Fibroblast of pulmonary artery (primary cell): ENCODE data around the gene ZBP1.

Experiments
- DNase-seq: peaks from one replicate; pipeline ENCODE4 v3.0.0-alpha.2; 2010; ENCODE audit warnings: low read depth
- H3K4me3 ChIP-seq: replicated peaks from 2 replicates; pipeline ENCODE4 v1.5.1; 2011; ENCODE audit warnings: low read depth, mild to moderate bottlenecking, control low read depth, low read length, moderate library complexity
- TF ChIP-seq, protein P1 (sequence below): IDR thresholded peaks from 2 replicates; pipeline ENCODE4 v1.5.1; 2011; ENCODE audit warnings: mild to moderate bottlenecking, control low read depth, low read length, inconsistent platforms; ENCODE audit errors: missing control alignments

The ZBP1 gene

DNA sequence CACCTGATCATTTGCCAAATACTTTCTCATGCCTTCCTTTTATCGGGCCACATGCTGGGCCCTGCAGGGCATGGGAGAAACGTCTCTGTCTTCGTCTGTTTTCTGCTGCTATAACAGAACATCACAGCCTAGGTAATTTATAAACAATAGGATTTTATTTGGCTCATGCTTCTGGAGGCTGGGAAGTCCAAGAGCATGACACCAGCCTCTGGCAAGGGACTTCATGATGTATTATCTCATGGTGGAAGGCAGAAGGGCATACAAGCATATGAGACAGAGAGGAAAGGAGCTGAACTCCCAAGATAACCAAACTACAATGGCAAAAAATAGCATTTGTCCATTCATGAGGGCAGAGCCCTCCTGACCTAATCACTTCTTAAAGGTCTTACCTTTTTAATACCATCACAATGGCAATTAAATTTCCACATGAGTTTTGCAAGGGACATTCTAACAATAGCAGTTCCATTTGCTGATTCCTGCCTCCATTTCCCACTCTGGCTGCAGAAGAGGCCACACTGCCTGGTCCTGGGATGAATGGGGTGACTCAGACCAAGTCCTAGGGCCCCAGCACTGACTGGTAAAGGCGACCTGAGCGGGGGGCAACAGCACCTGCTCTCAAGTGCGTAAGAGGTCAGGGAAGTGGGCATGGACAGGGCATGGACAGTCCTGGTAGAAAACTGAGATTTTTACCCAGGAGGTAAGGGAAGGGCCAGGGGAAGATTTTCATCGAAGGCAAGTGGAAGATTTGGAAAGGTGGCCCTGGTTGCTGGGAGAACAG, 5.1 kb upstream of the ZBP1 start:
- TF ChIP-seq, protein P1, sequence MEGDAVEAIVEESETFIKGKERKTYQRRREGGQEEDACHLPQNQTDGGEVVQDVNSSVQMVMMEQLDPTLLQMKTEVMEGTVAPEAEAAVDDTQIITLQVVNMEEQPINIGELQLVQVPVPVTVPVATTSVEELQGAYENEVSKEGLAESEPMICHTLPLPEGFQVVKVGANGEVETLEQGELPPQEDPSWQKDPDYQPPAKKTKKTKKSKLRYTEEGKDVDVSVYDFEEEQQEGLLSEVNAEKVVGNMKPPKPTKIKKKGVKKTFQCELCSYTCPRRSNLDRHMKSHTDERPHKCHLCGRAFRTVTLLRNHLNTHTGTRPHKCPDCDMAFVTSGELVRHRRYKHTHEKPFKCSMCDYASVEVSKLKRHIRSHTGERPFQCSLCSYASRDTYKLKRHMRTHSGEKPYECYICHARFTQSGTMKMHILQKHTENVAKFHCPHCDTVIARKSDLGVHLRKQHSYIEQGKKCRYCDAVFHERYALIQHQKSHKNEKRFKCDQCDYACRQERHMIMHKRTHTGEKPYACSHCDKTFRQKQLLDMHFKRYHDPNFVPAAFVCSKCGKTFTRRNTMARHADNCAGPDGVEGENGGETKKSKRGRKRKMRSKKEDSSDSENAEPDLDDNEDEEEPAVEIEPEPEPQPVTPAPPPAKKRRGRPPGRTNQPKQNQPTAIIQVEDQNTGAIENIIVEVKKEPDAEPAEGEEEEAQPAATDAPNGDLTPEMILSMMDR = no peak
- DNase-seq = no peak
- H3K4me3 ChIP-seq = no peak overlapping the region

GRCh38 chr20:57624124-57624523, 3.9 kb upstream of the ZBP1 start:
- TF ChIP-seq, protein P1 = no peak
- no peak overlapping the region for H3K4me3 ChIP-seq
- no peak for DNase-seq

GRCh38 chr20:57622579-57623381, 2.6 kb upstream of the ZBP1 start:
- TF ChIP-seq, protein P1 = peak; percentile 72
- peak; percentile 56 for DNase-seq

GRCh38 chr20:57622201-57622570, 2.0 kb upstream of the ZBP1 start:
- no peak overlapping the region for H3K4me3 ChIP-seq
- DNase-seq = no peak
- TF ChIP-seq, protein P1 = no peak

More at GRCh38 chr20:57622579-57623381, 2.6 kb upstream of the ZBP1 start:
- no peak overlapping the region for H3K4me3 ChIP-seq

DNA sequence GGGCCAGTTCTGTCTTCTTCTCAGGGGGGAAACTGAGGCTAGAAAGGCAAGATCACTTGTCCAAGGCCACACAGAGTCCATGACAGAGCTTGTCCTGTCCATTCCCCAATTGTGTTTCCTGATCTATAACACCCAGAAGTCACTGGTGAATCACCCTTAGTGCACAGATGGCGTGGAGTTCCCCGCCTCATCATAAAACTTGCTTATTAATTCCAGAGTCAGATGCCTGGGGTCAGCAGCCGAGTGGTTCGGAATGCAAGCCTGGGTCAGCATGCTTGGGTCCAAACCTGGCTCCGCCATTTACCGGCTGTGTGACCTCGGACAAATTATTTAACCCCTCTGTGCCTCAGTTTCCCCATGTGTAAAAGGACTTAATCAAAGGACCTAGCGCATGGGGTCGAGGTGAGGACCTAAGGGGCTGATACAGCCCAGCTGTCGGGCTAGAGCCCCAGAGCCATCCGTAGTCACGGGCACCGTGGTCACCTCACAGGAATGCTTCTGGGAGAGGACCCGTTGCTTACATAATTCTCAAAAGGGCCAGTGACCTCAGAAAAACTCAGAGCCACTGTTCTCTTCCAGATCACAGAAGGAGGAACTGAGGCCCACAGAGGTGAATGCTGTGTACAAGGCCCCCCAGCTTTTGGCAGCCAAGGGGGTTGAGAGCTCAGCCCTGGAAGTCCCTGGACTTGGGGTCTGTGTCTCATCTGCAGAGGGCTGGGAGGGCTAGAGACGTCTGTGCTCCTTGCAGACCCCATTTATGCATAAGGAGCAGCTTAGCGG, 1.4 kb upstream of the ZBP1 start:
- TF ChIP-seq, protein P1 = no peak
- H3K4me3 ChIP-seq = no peak overlapping the region

GRCh38 chr20:57620999-57621398, 773 bp upstream of the ZBP1 start:
- no peak for DNase-seq
- TF ChIP-seq, protein P1 = no peak
- H3K4me3 ChIP-seq = no peak overlapping the region

More for the DNA sequence above, 1.4 kb upstream of the ZBP1 start:
- DNase-seq = no peak
